T-cell (primary cell): ENCODE data around the gene UBXN10. TPM values are rescaled to one million over a fixed set of nuclear protein-coding genes. Genes with fewer than 3 reads are reported as not detected.

Experiments used
- ATAC-seq, 4 experiments: fragments of 200-7000 bp in 3 of 4; fragments of 150-1000 bp in 1 of 4; cut with Tn5 transposase; replicated peaks in 1 of 4; 1 replicate in 3 of 4; 2 replicates in 1 of 4; pipeline ENCODE4 v1.10.0; 2021; ENCODE audit warnings: moderate library complexity in 3 of 4, mild to moderate bottlenecking in 2 of 4, moderate number of reproducible peaks in 1 of 4
- CTCF ChIA-PET, 2 donors: fragments of 300-600 bp; sonication (Branson Sonifier 250); formaldehyde crosslinking; loops; one replicate each; lab custom pipeline; 2022; ENCODE audit warnings: antibody characterized with exemption in 2 of 2; lab: Charles Lee
- POLR2A ChIA-PET, 2 donors: fragments of 300-600 bp; sonication (Branson Sonifier 250); formaldehyde crosslinking; loops; one replicate each; lab custom pipeline; 2022; ENCODE audit warnings: antibody characterized with exemption in 2 of 2; lab: Charles Lee
- DNase-seq, 35 experiments: peaks; one replicate each; pipeline versions ENCODE4 v3.0.0 to v3.0.0-alpha.2; 2013 to 2023
- H3K27ac ChIP-seq: one replicate; pipeline ENCODE4 v1.5.1; 2013; ENCODE audit warnings: low read length
- H3K27me3 ChIP-seq, 2 experiments: replicated peaks in 1 of 2; 1 replicate in 1 of 2; 2 replicates in 1 of 2; pipeline versions ENCODE4 v1.6.1 to v1.7.0; 2013; ENCODE audit warnings: low read length in 1 of 2, mixed read lengths in 1 of 2; ENCODE audit not compliant: control insufficient read depth in 2 of 2, insufficient read depth in 2 of 2; ENCODE audit errors: extremely low read depth in 1 of 2
- H3K36me3 ChIP-seq, 2 donors: 1 replicate in 1 of 2; 2 replicates in 1 of 2; pipeline versions ENCODE4 v1.6.1 to v1.7.0; 2013; ENCODE audit warnings: low read length in 1 of 2; ENCODE audit not compliant: control insufficient read depth in 2 of 2, insufficient read depth in 1 of 2; ENCODE audit errors: extremely low read depth in 1 of 2
- H3K4me1 ChIP-seq, 2 experiments: 1 replicate in 1 of 2; 2 replicates in 1 of 2; pipeline versions ENCODE4 v1.6.1 to v1.7.0; 2013; ENCODE audit warnings: low read length in 2 of 2, mixed read lengths in 1 of 2; ENCODE audit not compliant: insufficient read depth in 2 of 2, control insufficient read depth in 1 of 2; ENCODE audit errors: extremely low read depth in 1 of 2
- H3K4me3 ChIP-seq, 2 donors: 1 replicate in 1 of 2; 2 replicates in 1 of 2; pipeline versions ENCODE4 v1.5.1 to v1.7.0; 2013; ENCODE audit warnings: mild to moderate bottlenecking in 2 of 2, low read length in 1 of 2, moderate library complexity in 1 of 2; ENCODE audit not compliant: control insufficient read depth in 1 of 2; ENCODE audit errors: extremely low read depth in 1 of 2
- H3K9me3 ChIP-seq: 2 replicates; pipeline ENCODE4 v1.7.0; 2013
- H3K27ac Mint-ChIP-seq, 2 donors: one replicate each; pipeline ENCODE4 v1.8.0; 2020 to 2021; ENCODE audit warnings: mild to moderate bottlenecking in 2 of 2, mixed read lengths in 2 of 2
- H3K27me3 Mint-ChIP-seq, 2 donors: one replicate each; pipeline ENCODE4 v1.8.0; 2021 to 2022; ENCODE audit warnings: mixed read lengths in 2 of 2
- H3K36me3 Mint-ChIP-seq: one replicate; pipeline ENCODE4 v1.8.0; 2021; ENCODE audit warnings: mixed read lengths
- H3K4me1 Mint-ChIP-seq, 3 donors: one replicate each; pipeline ENCODE4 v1.8.0; 2020 to 2022; ENCODE audit warnings: mixed read lengths in 3 of 3, mild to moderate bottlenecking in 1 of 3
- H3K4me3 Mint-ChIP-seq, 3 donors: one replicate each; pipeline ENCODE4 v1.8.0; 2020 to 2022; ENCODE audit warnings: mild to moderate bottlenecking in 3 of 3, mixed read lengths in 3 of 3, moderate library complexity in 3 of 3
- H3K9me3 Mint-ChIP-seq, 3 donors: one replicate each; pipeline ENCODE4 v1.8.0; 2020 to 2022; ENCODE audit warnings: mixed read lengths in 3 of 3
- WGBS: methylation state at CpG from one replicate; pipeline ENCODE4 v1.1.5; 2013; ENCODE audit warnings: missing lambda C conversion rate; ENCODE audit not compliant: insufficient coverage; 5-methylcytosine and 5-hydroxymethylcytosine counted together
- total RNA-seq, 35 experiments: library from RNA in 6 of 35; stranded (reverse) in 6 of 35; fragments of 120-200 nt in 1 of 35; gene quantifications; one replicate each; pipeline versions ENCODE4 v1.2.1 to v1.2.4 and lab custom pipeline; 2013 to 2026

Gene UBXN10
- total RNA-seq, 5 donors from 2014 or later (not counting 1 experiment from before 2014, with no cell fraction given): 0.06 to 0.30 (median 0.20) TPM

DNA sequence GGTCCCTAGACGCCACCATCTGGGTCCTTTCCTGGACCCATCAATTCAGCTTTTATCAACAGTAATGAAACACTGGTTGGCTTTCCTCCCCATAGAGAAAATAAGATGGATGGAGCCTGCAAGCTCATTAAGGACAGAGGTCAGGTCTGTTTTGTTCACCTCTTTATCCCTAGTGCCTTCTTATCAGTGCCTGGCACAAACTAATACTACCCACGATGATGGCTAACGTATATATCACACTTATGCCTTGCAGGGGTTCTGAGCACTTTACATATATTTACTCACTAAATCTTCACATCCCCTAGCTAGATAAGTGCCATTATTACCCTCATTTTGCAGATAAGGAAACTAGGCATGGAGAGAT, 5.1 kb upstream of the UBXN10 start:
- no peak for ATAC-seq
- H3K27ac ChIP-seq: no peak overlapping the region
- Mint-ChIP-seq H3K27ac (no peak overlapping the region), H3K27me3 (no peaks in the 10 kb centered on the region), H3K4me1 (peaks cover 17 to 24% (median 22%) of the 10 kb centered on the region in 3 donors), H3K4me3 (no peak overlapping the region), H3K9me3 (peaks cover 0 to 3% (median 0%) of the 10 kb centered on the region in 3 donors), H3K36me3 (no peaks in the 10 kb centered on the region)
- H3K36me3 ChIP-seq: no peaks in the 10 kb centered on the region
- H3K9me3 ChIP-seq: no peaks in the 10 kb centered on the region
- ChIA-PET CTCF (no interaction called here), POLR2A (no interaction called here)
- no peak for DNase-seq
- peaks cover 0 to 16% of the 10 kb centered on the region in 2 experiments for H3K4me1 ChIP-seq
- no peaks in the 10 kb centered on the region for H3K27me3 ChIP-seq
- no peak overlapping the region for H3K4me3 ChIP-seq
- no CpG with 5 or more reads among the region's 3 CpGs for WGBS

DNA sequence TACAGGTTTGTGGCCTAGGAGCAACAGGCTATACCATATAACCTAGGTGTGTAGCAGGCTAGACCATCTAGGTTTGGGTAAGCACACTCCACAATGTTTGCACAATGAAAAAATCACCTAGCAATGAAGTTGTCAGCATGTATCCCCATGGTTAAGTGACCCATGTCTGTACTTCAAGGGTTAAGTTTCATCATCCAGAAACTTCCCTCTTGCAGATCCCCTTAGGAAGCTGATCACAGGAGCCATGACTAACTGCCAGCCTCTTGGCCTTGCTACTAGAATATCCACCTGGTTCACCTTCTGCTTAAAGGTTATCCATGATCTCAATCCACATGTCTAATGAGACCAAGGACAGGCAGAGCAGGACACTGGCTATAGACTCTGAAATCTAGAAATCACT, 3.5 kb upstream of the UBXN10 start:
- Mint-ChIP-seq H3K27me3 (no peaks in the 10 kb centered on the region), H3K27ac (no peak overlapping the region), H3K4me1 (peaks cover 30 to 37% (median 35%) of the 10 kb centered on the region in 3 donors), H3K9me3 (peaks cover 0 to 3% (median 0%) of the 10 kb centered on the region in 3 donors), H3K4me3 (no peak overlapping the region), H3K36me3 (no peaks in the 10 kb centered on the region)
- H3K9me3 ChIP-seq: no peaks in the 10 kb centered on the region
- peaks cover 14 to 31% of the 10 kb centered on the region in 2 experiments for H3K4me1 ChIP-seq
- H3K4me3 ChIP-seq: no peak overlapping the region
- DNase-seq (no peak), ATAC-seq (no peak)
- H3K27ac ChIP-seq: no peak overlapping the region
- POLR2A ChIA-PET: no interaction called here
- H3K27me3 ChIP-seq: peaks cover 0 to 5% of the 10 kb centered on the region in 2 experiments
- CTCF ChIA-PET: no interaction called here
- H3K36me3 ChIP-seq: no peaks in the 10 kb centered on the region

DNA sequence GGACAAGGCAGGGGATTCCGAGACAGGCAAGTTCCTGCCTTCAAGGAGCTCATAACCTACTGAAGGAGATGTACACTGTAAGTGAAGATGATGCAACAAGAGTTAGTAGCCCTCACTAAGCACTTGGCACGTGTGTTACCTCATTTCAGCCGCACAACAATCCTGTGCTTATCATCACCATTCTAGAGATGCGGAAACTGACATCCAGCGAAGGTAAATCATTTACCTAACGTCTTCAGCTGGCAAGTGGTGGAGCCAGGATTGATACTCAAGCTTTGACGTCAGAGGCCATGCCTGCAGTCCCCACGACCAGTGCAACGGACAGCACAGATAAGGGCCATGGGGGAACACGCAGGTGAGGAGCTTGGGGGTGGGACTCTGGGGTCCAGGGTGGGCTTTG, 2.9 kb upstream of the UBXN10 start:
- Mint-ChIP-seq H3K27me3 (no peaks in the 10 kb centered on the region), H3K4me3 (no peak overlapping the region), H3K36me3 (no peaks in the 10 kb centered on the region), H3K4me1 (peaks cover 37 to 43% (median 41%) of the 10 kb centered on the region in 3 donors), H3K27ac (no peak overlapping the region), H3K9me3 (peaks cover 0 to 3% (median 0%) of the 10 kb centered on the region in 3 donors)
- no peaks in the 10 kb centered on the region for H3K9me3 ChIP-seq
- peaks cover 16 to 36% of the 10 kb centered on the region in 2 experiments for H3K4me1 ChIP-seq
- no peaks in the 10 kb centered on the region for H3K36me3 ChIP-seq
- no peak overlapping the region for H3K27ac ChIP-seq
- CTCF ChIA-PET: no interaction called here
- no peak for ATAC-seq
- no peak overlapping the region for H3K4me3 ChIP-seq
- no peak for DNase-seq
- WGBS: 98% methylated on average over 10 of the region's 10 CpGs
- POLR2A ChIA-PET: no interaction called here
- peaks cover 0 to 5% of the 10 kb centered on the region in 2 experiments for H3K27me3 ChIP-seq

DNA sequence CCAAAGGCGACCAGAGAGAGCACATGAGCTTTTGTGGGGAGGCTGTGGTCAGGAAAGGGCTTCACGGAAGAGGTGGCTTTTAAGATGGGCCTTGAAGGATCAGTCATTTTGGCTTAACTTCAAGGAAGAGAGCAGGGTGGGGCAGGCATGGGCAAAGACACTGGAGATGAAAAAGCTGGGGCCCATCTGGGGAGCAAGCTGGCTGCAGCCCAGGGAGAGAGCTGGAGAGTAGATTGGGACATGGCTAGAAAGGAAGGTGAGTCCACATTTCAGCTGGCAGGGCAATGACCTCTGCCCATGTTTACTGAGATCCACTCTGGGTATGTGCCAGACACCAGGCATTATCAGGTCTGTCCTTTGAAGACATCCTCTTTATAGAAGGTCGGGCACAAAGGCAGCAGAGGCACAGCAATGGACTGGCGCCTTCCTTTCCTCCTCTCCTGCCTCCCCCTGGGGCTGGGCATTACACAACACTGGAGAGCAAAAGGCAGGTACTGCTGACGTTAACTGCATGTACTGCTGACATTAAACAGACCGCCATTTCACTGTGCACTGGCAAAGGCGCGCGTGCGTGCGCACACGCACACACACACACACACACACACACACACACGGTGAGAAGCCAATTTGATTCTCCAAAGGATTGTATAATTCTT, 2.2 kb upstream of the UBXN10 start:
- 89% methylated on average over 4 of the region's 13 CpGs for WGBS
- H3K4me3 Mint-ChIP-seq: peak overlapping the region in 2 of 3 donors; percentile 21 to 47
- DNase-seq: no peak
- no peaks in the 10 kb centered on the region for H3K36me3 ChIP-seq
- H3K4me3 ChIP-seq: no peak overlapping the region
- H3K4me1 ChIP-seq: peaks cover 22 to 42% of the 10 kb centered on the region in 2 experiments
- H3K27ac ChIP-seq: no peak overlapping the region
- ChIA-PET POLR2A (no interaction called here), CTCF (no interaction called here)
- peak overlapping the region; percentile 22 to 28 for H3K27ac Mint-ChIP-seq
- peaks cover 0 to 8% of the 10 kb centered on the region in 2 experiments for H3K27me3 ChIP-seq
- ATAC-seq: no peak
- no peaks in the 10 kb centered on the region for H3K9me3 ChIP-seq
- no peaks in the 10 kb centered on the region for H3K27me3 Mint-ChIP-seq
- peaks cover 0 to 3% (median 0%) of the 10 kb centered on the region in 3 donors for H3K9me3 Mint-ChIP-seq
- H3K36me3 Mint-ChIP-seq: no peaks in the 10 kb centered on the region
- peaks cover 43 to 50% (median 48%) of the 10 kb centered on the region in 3 donors for H3K4me1 Mint-ChIP-seq

DNA sequence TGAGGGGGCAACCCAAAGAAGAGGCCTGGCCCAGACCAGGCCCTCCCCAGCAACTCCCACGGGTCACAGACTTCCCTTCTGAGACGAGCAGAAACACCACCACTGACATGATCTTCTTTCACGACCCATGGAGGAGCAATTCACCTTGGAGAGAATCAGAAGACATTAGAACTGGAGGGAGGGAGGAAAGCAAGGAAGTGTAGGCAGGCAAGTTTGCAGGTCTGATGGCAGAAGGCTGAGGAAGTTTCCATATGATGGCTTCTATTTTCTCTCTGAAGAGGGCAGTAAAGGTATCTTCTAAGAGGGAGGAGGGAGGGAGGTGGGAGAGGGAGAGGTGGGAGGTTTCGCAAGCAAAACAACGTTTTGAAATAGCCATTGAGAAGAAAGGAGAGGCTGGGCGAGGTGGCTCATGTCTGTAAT, 1.4 kb upstream of the UBXN10 start:
- Histone ChIP-seq H3K4me3 (no peak overlapping the region), H3K9me3 (no peaks in the 10 kb centered on the region), H3K4me1 (peaks cover 22 to 42% of the 10 kb centered on the region in 2 experiments), H3K27me3 (peaks cover 0 to 11% of the 10 kb centered on the region in 2 experiments), H3K36me3 (no peaks in the 10 kb centered on the region), H3K27ac (no peak overlapping the region)
- ChIA-PET CTCF (no interaction called here), POLR2A (no interaction called here)
- H3K27ac Mint-ChIP-seq: peak overlapping the region; percentile 65 to 75
- no peak for ATAC-seq
- H3K9me3 Mint-ChIP-seq: peaks cover 0 to 3% (median 0%) of the 10 kb centered on the region in 3 donors
- no CpG with 5 or more reads among the region's 6 CpGs for WGBS
- peaks cover 43 to 54% (median 53%) of the 10 kb centered on the region in 3 donors for H3K4me1 Mint-ChIP-seq
- H3K36me3 Mint-ChIP-seq: no peaks in the 10 kb centered on the region
- DNase-seq: peak in 1 of 35 experiments; percentile 14
- H3K27me3 Mint-ChIP-seq: no peaks in the 10 kb centered on the region
- peak overlapping the region; percentile 63 to 77 (median 71) for H3K4me3 Mint-ChIP-seq

DNA sequence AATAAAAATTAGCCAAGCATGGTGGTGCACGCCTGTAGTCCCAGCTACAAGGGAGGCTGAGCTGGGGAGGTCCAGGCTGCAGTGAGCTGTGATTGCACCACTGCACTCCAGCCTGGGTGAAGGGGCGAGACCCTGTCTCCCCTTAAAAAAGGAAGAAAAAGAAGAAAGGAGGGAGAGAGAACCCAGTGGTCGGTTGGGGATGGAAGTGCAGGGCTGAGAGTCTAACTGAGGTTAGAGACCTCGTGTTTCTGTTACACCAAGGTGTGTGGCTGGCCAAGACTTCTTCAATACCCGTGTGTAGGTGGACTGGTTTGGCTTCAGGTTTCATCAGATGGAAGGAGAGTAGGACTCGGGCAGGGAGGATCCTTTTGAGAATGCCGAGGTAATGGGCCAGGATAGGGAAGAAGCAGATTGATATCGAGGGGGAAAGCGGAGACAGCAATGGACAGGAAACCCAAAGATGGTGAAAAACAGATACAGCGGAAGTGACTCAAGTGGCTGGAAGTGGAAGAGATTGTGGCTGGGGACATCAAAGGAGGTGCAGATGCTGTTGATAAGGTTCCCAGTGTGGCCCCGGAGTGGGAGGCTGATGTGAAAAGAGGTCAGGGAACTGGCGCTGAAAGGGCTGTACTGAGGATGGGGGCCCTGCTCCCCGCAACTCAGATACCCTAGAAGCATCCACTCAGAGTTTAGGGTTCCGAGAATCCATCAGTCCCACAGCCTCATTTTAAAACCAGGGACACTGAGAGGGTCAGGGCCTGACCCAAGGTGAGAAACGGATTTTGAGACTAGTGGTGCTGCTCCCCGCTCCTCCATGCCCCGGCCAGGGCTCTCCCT, 681 bp upstream of the UBXN10 start:
- peaks cover 43 to 54% (median 53%) of the 10 kb centered on the region in 3 donors for H3K4me1 Mint-ChIP-seq
- peak overlapping the region; percentile 67 to 75 for H3K27ac Mint-ChIP-seq
- DNase-seq: peak; percentile 12 to 77 (median 44)
- no peaks in the 10 kb centered on the region for H3K36me3 Mint-ChIP-seq
- POLR2A ChIA-PET: no interaction called here
- peaks cover 0 to 11% of the 10 kb centered on the region in 2 experiments for H3K27me3 ChIP-seq
- peak overlapping the region; percentile 56 to 60 for H3K4me3 ChIP-seq
- CTCF ChIA-PET: no interaction called here
- H3K9me3 Mint-ChIP-seq: no peaks in the 10 kb centered on the region
- H3K36me3 ChIP-seq: no peaks in the 10 kb centered on the region
- 11% methylated on average over 9 of the region's 17 CpGs for WGBS
- peaks cover 22 to 42% of the 10 kb centered on the region in 2 experiments for H3K4me1 ChIP-seq
- no peaks in the 10 kb centered on the region for H3K27me3 Mint-ChIP-seq
- H3K27ac ChIP-seq: peak overlapping the region; percentile 73
- no peaks in the 10 kb centered on the region for H3K9me3 ChIP-seq
- peak overlapping the region; percentile 63 to 77 (median 71) for H3K4me3 Mint-ChIP-seq
- ATAC-seq: peak; percentile 66 to 81 (median 81)
